Skin epidermis (tissue), 12 donors: ENCODE data around the gene UNKL.

Experiments used
- H3K27ac ChIP-seq, 21 experiments: fragments of 200-600 bp; sonication (generic) in 11 of 21; one replicate each; pipeline ENCODE4 v1.5.0; 2020; ENCODE audit warnings: mild to moderate bottlenecking in 3 of 21, inconsistent platforms in 2 of 21, moderate library complexity in 2 of 21
- H3K4me3 ChIP-seq, 7 experiments: fragments of 200-600 bp; sonication (generic) in 2 of 7; one replicate each; pipeline ENCODE4 v1.5.0; 2020; ENCODE audit warnings: inconsistent platforms in 2 of 7, mild to moderate bottlenecking in 2 of 7, moderate library complexity in 1 of 7

The UNKL gene

DNA sequence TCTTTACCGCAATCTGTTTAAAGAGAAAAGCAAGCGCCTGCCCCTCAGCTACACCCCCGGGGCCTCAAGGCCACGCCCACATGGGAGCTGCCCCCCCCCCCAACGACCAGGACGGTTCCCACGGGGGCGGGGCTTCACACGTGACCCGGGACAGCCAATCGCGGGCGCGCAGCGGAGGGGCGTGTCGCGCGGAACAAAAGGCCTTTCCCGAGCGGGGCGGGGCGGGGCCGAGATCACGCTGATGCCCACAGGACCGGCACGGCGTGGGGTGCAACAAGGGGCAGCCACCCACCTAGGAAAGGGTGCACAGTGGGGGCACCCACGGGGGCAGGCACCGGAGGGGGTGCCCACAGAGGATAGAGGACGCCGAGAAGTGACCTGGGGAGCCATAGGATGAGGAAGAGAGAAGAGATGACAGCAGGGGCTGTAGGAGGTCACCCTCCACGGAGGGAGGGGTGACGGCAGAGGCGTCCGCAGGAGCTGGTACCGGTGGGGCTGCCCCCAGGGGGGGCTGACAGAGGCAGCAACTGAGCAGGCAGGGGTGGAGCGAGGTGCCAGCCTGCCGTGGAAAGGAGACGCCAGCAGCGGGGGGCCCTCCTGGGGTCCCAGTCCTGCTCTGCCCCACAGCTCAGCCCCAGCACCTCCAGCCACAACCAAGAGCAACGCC, 6.2 kb downstream of the UNKL start:
- peak overlapping the region in 14 of 21 experiments; percentile 1 to 69 (median 41) for H3K27ac ChIP-seq
- peak overlapping the region; percentile 14 to 49 (median 40) for H3K4me3 ChIP-seq

DNA sequence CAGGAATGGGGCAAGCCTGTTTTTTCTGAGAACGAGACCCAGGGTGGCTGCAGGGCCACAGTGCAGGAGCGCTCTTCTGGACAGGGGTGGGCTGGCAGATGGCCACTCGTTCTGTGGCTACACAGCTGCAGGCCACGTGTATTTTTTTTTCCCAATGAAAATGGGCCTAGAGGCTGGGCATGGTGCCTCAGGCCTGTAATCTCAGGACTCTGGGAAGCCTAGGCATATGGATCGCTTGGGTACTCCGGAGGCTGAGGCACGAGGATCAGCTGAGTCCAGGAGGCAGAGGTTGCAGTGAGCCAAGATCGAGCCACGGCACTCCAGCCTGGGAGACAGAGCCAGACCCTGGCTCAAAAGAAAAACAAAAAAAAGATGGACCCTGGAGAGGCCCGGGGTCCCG, 6.8 kb downstream of the UNKL start:
- H3K27ac ChIP-seq = peak overlapping the region in 10 of 21 experiments; percentile 31 to 61 (median 42)
- H3K4me3 ChIP-seq = peak overlapping the region in 6 of 7 experiments; percentile 14 to 49 (median 40)

DNA sequence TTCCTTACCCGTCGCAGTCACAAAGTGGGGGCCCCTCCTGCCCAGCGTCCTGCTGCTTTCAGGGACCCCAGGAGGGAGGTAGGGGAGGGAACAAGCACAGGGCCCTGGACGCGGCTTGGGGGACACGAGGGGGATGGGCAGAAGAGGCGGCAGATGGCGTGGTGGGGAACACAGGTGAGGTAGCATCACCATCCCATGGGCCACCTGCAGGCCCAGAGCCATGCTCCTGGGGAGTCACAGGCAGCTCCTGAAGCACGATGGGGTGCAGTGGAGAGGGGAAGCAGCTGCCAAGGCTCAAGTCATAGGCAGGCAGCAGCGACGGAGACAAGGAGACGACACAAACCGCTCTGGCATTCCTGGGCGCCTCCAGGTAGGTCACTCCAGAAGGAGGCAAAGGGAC, 10.8 kb downstream of the UNKL start:
- Histone ChIP-seq H3K27ac (no peak overlapping the region), H3K4me3 (no peak overlapping the region)

DNA sequence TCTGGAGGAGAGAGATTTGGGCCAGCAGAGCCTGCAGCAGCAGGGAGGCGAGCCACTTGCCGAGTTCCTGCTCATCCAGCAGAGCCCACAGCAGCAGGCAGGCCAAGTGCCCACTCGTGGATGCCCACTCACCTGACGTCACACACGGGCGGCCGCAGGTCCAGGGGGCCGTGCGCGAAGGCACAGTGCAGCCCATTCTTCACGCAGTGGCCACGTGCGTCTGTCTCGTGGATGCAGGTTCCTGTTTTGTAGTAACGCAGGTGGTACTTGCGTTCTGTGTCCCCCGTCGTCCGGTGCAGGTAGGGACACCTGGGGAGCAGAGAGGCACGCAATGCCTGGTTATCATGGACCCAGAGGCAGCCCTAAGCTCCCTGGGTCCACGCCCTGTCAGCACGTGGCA, 11.5 kb downstream of the UNKL start:
- H3K4me3 ChIP-seq = no peak overlapping the region
- H3K27ac ChIP-seq = no peak overlapping the region

DNA sequence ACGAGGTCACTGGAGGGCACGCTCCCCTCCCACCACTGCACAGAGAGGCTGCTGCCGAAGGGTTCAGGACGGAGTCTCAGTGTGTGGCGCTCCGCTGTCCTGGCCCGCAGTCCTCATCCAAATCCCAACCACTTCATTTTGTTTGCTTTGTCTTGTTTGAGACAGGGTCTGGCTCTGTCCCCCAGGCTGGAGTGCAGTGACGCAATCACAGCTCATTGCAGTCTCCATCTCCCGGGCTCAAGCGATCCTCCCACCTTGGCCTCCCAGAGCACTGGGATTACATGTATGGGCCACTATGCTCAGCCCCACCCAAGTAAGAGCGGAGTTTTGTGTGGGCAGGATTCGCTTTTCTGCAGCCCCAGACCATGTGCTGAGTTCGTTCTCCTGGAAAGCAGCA, 12.7 kb downstream of the UNKL start:
- Histone ChIP-seq H3K27ac (no peak overlapping the region), H3K4me3 (no peak overlapping the region)

DNA sequence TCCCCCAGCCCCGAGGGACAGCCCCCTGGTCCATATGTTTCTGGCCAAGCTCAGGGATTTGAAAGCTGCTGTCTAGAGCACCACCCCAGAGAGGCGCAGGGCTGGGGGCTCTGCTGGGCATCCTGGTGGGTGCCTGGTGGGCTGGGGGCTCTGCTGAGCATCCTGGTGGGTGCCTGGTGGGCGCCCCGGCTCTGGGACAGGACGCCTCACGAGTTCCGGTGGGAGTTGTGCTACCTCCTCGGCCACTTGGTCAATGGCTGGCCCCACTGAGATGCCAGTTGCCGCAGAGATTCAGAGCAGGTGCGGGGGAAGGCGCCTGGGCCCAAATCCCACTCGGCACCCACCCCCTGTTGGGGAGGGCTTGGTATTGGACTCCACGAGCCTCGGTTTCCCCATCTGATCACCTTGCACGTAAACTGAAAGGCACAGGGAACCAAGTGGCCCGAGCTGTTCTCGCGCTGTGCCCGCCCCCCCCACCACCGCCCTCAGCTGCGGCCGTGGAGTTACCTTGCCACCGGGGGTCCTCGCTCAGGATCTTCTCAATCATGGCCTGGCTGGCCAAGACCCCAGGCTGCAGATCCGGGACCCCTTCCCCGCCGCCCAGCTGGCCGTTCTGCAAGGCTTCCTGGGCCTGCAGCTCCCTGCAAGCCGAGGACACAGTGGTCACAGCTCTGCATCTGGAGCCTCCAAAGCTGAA, 13.3 kb downstream of the UNKL start:
- no peak overlapping the region for H3K4me3 ChIP-seq
- no peak overlapping the region for H3K27ac ChIP-seq

DNA sequence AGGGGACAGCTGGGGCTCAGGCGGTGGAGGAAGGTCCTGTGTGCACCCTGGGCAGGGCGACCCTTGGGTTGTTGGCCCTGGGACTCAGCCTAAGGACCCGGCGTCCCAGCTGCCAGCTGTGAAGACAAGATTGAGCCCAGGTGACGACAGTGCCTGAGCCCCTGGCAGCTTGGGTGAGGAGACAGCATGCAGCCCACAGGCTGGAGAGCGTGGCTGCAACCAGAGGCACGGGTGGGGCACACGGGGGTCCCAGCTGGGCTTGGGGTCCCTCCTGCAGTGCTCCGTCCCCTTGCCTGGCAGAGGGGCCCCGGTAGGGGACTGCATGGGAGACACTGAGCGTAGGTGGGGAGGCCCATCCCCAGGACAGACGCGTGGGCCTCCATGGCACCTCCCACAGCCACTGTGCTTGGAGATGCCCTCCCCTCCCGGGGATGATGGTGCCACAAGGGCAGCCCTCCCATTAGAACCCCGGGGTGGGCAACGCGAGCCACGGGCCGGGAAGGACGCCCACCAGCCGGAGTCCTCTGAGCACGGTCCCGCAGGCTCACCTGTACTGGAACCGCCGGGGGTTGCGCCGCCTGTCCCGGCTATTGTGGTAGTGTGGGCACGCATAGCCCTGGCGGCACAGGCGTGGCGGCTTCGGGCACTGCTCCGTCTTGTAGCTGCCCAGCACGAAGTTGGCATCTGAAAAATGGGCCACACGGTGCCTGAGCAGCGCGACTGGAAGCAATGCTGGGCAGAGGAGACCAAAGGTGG, 15.5 kb downstream of the UNKL start:
- H3K27ac ChIP-seq = no peak overlapping the region

DNA sequence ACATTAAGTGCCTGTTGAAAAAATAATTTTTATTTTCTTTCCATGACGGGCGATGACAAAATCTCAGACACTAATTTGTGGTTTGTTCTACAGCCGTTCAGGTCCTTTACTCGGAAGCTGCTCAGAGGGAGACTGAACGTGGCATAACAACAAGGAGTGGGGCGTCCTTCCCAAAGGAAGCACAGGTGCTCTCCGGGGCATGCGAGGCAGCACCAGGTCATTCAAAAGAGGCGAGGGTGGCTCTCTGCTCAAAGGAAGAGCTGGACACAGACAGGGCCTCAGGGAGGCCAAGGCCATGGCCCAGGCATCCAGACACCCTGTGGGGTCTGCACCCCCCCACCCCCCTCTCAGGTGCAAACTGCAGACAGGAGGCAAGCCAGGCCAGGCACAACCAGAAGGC, 16.2 kb downstream of the UNKL start:
- no peak overlapping the region for H3K27ac ChIP-seq
- no peak overlapping the region for H3K4me3 ChIP-seq

More for the DNA sequence above, 15.5 kb downstream of the UNKL start:
- no peak overlapping the region for H3K4me3 ChIP-seq

DNA sequence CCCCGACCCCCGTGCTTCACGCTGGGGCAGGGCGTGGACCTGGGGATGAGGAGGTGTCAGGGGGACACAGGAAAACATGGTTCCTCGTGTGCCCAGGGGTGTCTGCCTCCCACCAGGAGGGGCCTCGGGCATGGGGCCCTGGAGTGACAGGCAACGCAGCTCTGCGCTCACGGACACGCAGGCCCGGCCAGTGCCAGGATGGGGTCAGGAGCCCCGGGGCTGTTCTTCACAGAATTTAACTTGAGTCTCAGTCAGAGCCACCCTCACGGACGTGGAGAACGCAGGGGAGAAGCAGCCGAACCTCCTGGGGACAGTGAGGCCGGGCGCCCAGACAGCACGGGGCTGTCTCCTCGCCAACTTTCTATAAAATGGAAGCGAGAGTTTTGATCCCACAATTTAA, 16.7 kb downstream of the UNKL start:
- Histone ChIP-seq H3K27ac (no peak overlapping the region), H3K4me3 (no peak overlapping the region)

DNA sequence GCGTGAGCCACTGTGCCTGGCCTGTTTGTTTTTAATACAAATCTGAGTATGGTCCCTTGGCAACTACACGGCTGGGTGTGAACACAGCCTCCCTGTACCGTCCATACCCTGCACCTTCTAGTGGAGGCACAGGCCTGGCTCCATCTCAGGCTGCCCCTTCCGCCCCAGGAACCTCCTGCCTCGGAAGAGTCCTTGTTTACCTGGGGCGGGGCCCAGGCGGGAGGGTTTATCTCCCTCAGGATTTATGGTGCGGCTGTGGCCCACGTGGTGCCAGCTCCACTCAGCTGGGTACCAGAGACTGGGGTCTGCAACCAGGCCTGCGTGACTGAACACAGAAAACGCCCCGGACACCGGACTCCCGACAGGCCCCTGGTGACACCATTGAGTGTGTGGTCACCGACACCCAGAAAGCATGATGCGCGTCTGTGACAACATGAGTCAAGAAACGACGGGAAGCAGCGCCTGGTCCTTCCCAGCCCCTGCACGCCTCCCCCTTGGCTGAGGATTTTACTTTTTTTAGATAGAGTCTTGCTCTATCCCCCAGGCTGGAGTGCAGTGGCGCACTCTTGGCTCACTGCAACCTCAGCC, 19.0 kb downstream of the UNKL start:
- Histone ChIP-seq H3K27ac (no peak overlapping the region), H3K4me3 (no peak overlapping the region)

DNA sequence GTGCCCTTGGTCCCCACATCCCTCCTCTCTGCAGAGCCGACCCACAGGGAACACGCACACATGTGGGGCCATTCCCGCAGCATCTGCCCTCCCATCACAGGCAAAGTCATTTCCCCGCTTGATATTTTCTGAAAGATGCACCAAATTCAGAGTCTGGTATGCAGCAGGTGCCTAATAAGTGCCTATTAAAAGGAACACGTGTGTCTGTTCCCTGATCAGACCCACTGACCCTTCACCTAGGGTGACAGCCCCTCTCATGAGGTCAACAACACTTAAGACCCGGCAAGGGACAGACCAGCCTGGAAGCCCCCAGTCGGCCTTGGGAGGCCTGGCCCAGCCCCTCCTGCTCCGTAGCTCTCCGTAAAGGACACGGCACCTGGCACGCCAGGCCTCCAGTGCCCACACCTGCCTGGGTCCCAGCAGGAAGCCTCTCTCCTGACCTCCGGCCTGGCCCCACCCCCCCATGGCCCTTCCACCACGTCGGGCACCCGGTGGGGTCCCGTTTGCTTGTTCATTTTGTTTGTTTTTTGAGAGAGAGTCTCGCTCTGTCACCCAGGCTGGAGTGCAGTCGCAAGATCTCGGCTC, 20.0 kb downstream of the UNKL start:
- H3K27ac ChIP-seq = no peak overlapping the region
- H3K4me3 ChIP-seq = no peak overlapping the region

DNA sequence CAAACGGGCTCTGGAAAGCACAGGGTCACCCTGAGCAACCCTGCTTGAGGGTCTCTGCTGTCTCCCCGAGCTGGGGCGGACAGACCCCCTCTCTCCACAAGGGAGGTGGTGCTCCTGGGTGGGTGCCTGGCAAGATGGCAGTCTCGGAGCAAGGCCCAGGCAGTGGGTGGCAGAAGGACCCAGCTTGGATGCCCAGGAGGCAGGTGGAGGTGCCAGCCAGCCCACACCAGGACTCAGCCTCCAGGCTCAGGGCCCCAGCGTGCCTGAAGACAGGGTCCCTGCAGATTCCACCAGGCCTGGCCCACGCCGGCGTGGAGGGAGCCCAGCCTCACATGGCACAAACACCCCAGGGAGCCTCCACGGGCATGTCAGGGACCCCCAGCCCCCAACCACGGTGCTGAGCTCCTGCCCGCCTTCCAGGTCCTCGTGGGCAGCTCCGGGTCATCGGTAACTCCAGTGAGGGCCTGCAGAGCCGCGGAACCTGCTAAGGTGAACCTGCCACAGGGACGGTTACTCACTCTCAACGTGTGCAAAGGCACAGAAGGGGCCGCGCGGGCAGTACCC, 20.8 kb downstream of the UNKL start:
- no peak overlapping the region for H3K27ac ChIP-seq
- no peak overlapping the region for H3K4me3 ChIP-seq

DNA sequence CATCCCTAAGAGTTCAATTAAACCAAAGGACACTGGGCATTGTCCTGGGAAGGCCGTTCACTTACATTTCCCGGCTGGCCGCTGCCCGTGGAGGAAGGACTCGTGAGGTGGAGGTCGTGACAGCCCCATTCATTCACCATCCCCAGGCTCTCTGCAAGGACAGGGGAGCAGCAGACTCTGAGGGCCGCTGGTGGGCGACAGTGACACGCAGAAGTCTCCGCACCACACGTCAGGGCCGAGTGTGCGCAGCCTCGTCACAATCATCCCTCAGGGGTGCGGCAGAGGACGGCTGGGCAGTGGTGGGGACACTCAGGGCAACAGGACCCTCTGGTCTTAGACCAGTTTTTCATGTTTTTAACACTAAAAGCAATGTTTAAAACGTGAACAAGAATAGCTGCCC, 21.7 kb downstream of the UNKL start:
- Histone ChIP-seq H3K27ac (no peak overlapping the region), H3K4me3 (no peak overlapping the region)

DNA sequence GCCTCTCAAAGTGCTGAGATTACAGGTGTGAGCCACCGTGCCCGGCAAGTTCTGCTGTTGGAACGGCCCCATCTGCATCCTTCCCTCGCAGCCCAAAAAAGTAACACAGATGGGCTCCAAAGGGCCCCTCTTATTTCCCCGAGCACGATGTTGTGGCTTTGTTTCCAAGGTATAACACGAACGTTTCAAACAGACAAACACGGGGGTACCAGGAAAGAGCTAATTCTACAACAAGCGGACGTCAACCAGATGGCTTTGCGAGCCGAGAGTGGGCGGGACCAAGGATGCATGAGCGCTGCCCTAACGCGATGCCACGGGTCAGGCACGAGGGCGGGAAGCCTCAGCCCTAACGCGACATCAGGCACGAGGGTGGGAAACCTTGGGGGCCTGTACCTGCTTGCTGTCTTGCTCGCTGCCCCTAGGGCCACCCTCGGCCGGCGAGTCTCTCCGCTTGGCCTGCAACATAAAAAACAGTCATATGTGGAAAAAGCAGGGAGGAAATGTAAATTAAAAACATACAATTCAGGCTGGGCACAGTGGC, 24.2 kb downstream of the UNKL start:
- H3K4me3 ChIP-seq = no peak overlapping the region
- no peak overlapping the region for H3K27ac ChIP-seq

DNA sequence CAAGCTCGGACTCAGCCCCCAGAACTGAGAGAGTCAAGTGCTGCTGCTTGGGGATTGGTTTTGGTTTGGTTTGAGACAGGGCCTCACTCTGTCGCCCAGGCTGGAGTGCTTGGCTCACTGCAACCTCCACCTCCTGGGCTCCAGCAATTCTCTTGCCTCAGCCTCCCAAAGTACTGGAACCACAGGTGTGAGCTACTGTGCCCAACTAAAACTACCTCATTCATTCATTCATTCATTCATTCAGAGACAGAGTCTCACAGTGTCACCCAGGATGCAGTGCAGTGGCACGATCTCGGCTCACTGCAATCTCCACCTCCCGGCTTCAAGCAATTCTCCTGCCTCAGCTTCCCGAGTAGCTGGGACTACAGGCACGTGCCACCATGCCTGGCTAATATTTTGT, 24.7 kb downstream of the UNKL start:
- Histone ChIP-seq H3K27ac (no peak overlapping the region), H3K4me3 (no peak overlapping the region)

DNA sequence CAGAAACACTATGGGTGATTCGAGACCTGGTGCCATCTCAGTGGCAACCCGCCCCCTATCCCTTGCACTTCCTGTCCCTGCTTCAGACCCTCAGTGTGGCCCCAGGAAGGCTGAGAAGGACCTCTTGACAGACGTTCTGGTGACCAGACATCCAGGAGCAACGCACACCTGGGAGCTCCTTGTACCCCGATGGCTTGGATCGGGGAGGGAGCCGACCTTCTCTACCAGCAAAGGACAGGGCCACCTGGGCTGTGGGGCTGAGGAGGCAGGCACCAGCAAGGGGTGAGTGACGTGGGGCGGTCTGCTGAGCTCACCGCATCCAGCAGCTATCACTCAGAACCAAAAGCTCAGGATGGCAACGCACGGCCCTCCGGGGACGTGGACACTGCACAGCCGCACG, 27.2 kb downstream of the UNKL start:
- no peak overlapping the region for H3K27ac ChIP-seq
- H3K4me3 ChIP-seq = no peak overlapping the region

DNA sequence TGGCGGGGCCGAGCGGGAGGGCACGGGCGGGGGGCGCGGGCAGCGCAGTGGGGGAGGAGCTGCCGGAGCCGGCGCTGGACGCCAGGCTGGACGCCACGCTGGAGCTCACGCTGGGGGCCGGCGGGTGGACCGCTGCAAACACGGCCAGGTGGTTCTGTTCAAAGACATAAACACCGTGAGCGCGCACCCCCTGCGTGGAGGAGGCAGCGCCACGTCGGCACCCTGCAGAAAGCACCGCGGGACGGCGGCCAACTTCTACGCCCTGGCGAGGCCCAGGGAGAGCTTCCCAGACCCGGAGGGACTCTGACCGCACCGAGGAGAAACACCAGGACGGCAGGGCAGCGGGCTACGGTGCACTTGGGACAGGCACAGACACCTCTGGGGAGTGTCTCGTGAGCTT, 29.3 kb downstream of the UNKL start:
- H3K27ac ChIP-seq = no peak overlapping the region
- no peak overlapping the region for H3K4me3 ChIP-seq

DNA sequence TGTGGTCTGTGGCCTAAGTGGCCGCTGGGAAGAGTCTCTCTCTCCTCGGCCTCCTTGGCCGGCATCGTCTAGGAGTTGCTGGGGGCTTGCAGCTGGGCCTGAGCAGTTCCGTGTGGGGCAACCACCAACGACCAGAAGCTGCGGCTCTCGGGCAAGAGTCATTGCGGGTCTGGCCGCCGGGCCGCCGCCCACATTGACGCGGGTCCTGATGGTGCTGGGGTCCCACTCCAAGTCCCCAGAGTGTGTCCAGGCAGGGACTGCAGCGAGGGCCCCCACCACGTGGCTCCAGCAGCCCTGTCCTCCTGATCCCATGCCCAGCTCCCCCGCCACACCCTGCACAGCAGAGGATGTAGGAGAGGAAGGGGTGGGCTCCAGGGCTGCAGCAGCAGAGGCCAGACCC, 30.9 kb downstream of the UNKL start:
- no peak overlapping the region for H3K27ac ChIP-seq

DNA sequence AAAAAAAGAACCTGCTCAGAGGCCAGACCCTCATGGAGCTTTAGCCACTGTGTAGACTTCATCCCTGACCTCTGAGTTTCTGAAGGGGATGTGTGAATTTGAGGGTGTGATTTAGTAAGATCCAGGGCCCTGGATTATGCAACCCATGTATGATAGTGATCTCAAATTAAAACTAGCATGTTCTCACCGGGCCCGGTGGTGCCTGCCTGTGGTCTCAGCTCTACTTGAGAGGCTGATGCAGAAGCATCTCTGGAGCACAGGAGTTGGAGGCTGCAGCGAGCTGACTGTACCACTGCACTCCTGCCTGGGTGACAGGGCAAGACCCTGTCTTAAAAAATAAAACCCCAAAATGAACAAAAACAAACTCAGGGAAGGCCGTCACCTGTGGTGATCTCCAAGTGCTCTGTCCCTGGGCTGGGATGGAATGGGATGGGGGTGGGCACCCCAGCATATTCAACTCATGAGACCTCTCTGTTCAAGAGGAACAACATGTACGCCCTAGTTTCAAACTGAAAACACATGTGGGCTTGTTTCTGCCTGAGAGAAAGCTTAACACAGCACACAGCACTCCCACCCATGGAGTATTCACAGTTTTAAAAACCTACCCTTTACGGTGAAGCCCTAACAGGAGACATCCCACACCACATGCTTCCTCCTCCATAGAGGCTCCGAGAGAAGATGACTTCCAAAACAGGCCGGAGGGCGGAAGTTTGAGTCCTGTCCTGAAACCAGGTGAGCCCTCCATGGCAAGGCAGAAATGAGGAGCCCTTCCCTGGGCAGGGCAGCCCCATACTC, 32.7 kb downstream of the UNKL start:
- H3K27ac ChIP-seq = no peak overlapping the region
- no peak overlapping the region for H3K4me3 ChIP-seq

More for the DNA sequence above, 30.9 kb downstream of the UNKL start:
- H3K4me3 ChIP-seq = no peak overlapping the region
